EL (cell line): ENCODE data around the gene PIM1.
A peak's percentile ranks its signal among the peaks of the same experiment; 100 is the strongest.

ENCODE experiments used
- DNase-seq: peaks from one replicate; pipeline ENCODE4 v3.0.0-alpha.2; 2016

The PIM1 gene

GRCh38 chr6:37138856-37139229, 31.1 kb upstream of the PIM1 start:
- no peak for DNase-seq

DNA sequence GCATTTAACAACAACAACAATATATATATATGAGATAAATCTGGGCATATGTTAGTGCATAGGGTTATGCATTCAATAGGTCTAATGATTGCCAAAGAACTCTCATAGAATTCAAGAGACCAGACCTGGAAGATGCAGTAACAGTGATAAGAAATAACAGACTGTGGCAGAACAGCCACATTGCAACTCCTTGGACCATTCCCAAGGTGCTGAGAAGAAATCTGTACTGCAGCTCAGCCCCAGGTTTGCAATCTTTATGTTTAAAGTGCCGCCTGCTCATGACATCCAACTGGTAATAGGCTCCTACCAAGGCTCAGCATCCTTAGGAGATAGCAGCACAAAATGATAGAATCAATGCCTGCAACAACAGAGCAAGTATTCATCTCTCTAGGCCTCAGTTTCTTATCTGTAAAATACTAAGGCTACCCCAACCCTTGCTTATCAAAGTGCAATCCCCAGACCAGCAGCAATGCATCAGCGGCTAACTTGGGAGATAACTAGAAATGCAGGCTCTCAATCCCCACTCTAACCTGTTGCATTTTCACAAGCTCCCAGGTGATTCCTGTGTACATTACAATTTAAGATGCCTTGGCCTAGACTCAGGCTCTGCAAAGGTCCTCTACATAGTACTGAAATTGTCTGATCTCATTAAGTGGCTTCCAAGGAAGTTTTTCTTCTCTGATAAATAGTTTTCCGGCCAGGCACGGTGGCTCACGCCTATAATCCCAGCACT, 30.6 kb upstream of the PIM1 start:
- DNase-seq: no peak

GRCh38 chr6:37140145-37140544, 29.8 kb upstream of the PIM1 start:
- DNase-seq: no peak

DNA sequence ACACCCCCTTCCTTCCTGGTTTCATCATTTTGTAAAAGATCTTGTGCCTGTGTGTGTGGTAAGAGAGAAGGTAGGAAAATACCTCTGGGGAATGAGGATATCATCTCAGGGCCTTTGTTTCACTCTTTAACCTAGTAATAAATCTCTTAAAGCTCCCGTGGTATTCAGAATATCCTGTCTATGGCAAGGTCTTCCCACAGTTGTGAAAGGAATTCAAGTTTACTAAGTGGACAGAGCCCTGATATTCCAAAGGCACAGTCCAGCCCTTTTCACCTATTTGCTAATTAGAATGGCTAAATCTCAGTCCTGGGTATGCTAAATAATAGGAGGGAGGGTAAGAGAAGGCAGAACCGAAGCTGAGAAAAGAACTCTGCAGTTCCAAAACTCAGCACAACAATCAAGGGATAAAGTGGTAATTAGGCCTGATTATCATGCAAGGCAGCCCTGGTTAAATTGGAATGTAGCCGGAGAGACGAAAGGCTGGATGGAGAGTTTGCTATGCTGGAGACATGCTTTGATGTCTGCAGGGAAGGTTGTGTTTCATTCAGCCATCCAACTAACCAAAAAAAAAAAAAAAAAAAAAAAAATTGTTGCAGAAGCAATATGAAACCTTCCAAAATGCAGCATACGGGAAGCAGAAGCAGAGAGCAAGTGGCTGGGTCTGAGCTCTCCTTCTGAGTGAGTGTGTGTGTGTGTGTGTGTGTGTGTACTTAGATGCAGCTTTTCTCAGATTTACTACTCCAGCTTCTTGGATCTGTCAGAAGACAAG, 28.5 kb upstream of the PIM1 start:
- peak; percentile 44 for DNase-seq

DNA sequence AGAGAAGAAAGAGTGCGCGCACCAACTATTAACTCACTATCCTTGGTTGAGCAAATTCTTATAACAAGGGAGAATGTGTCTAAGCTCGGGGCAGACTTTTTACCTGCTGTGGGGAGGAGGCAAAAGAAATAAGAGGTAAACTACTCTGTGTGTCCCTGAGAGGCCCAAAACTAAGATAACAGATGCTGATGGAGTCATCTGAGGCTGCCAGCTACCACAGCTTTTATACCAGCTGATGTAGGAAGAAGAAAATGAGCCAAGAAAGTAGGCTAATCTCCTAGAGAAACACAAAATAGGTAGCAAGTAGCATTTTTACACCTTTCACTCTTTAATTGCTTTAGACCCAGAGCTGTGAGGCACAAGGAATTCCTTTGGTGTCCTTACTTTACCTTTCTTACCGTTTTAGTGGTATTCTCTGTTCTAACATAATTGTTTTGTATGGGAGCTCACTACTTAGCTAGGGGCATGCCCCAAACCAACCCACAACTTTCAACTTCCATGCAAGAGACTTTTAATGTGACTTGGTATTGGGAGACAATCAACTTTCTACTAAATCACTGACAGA, 27.8 kb upstream of the PIM1 start:
- no peak for DNase-seq

GRCh38 chr6:37143585-37143984, 26.4 kb upstream of the PIM1 start:
- no peak for DNase-seq

GRCh38 chr6:37145443-37145842, 24.5 kb upstream of the PIM1 start:
- no peak for DNase-seq

- DNase-seq: no peak
These were observed 23.2 kb upstream of the PIM1 start for GRCh38 chr6:37146735-37147157.

- DNase-seq: no peak
These were observed 20.2 kb upstream of the PIM1 start for GRCh38 chr6:37149745-37150144.

DNA sequence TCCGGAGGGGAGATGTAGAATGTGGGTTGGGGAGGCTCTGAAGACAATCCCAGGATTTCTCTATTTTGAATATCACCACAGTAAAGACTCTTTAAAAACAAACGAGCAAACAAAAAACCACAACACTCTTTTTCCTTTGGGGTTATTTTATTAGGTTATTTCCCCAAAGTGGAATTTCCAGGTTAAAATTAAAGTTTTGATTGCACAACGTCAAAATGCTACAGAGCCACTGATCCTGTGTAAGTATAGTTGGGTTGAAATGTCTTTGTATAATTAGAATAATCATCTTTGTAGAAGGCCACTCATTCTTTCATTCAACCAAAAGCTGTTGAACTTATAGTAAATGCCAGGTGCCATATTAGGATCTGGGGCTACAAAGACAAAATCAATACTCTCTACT, 19.6 kb upstream of the PIM1 start:
- DNase-seq: no peak

DNA sequence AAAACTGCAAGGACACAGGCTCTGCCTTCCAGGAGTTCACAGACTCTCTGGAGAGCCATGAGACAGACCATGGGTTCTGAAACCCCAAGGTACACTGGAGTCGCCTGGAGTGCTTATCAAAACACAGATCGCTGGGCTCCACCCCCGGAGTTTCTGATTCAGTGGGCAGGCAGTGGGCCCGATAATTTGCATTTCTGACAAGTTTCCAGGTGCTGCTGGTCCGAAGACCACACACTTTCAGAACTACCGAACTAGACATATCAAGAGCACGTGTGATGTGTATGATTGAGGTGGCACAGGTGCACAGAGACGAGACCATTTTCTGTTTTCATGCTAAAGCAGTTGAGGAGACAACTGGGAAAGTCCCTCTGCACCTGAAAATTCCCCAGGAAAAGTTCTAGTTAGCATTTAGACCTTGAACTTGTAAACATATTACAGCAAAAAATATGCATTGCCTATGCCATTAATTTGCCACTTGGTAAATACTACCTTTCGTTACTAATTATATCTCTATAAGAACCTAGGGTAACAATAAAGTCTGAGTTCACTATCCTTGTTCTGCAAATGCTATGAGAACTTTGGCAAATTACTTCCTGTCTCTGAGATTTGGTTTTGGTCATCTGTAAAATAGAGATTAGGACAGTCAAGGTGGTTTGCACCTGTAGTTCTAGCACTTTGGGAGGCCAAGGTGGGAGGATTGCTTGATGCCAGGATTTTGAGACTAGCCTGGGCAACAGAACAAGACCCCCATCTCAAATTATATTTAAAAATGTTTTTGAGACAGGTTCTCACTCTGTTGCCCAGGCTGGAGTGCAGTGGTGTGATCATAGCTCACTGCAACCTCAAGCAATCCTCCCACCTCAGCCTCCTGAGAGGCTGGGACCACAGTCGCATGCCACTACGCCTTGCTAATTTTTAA, 14.3 kb upstream of the PIM1 start:
- DNase-seq: no peak

DNA sequence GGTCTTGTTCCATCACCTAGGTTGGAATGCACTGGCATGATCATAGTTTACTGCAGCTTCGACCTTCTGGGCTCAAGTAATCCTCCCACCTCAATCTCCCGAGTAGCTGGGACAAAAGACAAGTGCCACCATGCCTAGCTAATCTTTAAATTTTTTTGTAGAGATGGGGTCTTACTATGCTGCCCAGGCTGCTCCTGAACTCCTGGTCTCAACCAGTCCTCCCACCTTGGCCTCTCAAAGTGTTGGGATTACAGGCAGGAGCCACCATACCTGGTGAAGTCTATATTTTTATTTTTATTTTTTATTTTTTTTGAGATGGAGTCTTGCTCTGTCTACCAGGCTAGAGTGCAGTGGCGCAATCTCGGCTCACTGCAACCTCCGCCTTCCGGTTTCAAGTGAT, 11.4 kb upstream of the PIM1 start:
- DNase-seq: no peak

DNA sequence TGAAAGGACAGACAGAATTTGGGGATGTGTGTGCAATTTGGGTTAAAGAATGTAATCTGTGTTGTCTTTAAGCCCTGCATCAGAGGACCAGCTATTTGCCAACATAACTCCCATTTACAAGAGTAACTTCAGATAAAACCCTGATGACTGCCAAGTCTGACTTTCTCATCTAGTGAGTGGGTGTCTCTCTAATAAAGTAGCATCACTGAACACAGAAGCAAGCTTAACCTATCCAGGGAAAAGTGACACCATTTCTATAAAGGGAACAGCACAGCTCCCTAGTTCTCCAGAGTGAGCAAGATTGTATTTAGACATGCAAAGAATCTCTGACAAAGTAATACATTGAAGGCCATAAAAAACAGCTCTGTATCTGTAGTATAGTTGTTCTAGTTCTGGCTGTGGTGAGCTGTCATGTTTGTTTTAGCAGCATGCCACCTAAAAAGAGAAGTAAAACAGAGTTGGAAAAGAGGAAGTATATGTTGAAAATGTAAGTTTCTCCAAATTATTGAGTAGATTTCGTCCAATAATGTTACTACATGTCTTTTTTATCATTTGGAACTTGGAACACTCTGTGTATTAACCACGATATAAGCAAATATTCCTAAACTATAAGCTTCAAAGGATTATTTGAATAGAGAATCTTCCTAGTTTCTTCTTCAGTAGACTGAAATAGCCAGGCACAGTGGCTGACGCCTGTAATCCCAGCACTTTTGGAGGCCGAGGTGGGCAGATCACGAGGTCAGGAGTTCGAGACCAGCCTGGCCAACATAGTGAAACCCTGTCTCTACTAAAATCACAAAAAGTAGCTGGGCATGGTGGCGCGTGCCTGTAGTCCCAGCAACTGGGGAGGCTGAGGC, 8.8 kb upstream of the PIM1 start:
- DNase-seq: peak; percentile 23

DNA sequence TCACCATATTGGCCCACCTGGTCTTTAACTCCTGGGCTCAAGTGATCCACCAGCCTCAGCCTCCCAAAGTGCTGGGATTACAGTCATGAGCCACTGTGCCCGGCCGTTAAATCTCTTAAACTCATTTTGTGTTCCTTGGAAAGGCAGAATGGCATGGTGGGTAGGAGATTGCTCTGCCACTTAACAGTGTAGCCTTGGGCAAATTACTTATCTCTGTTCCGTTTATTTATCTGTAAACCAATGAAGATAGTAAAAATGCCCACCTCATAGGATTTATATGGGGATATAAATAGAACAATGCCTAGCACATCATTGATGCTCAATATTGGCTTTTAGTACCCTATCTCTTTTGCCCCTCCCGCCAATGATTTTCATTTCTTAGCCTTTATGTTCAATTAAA, 7.2 kb upstream of the PIM1 start:
- DNase-seq: no peak

DNA sequence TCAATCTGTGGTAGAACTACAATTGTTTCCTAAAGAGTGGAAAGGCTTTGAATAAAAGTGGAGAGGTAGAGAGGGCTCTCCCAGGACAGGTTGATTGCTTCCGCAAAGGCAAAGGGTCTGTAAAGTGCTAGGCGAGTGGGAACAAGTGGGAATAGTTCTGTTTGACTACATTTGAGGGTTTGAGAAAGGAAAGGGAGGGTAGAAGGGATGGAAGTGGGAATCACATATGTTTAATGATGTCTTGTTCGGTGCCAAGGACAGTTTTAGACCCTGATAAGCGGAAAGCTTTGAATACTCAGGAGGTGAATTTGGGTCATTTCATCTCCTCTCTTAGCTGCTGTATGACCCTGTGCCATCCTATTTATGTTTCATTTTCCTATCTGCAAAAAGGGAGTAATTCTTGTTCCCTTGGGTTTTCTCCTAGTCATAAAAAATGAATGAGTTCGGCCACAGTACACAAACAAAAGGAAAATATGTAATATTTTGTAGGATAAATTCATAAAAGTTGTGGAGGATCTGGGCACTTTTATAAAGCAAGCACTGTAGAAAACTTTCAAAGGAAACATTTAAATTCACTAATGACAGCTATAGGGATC, 1.7 kb upstream of the PIM1 start:
- no peak for DNase-seq

DNA sequence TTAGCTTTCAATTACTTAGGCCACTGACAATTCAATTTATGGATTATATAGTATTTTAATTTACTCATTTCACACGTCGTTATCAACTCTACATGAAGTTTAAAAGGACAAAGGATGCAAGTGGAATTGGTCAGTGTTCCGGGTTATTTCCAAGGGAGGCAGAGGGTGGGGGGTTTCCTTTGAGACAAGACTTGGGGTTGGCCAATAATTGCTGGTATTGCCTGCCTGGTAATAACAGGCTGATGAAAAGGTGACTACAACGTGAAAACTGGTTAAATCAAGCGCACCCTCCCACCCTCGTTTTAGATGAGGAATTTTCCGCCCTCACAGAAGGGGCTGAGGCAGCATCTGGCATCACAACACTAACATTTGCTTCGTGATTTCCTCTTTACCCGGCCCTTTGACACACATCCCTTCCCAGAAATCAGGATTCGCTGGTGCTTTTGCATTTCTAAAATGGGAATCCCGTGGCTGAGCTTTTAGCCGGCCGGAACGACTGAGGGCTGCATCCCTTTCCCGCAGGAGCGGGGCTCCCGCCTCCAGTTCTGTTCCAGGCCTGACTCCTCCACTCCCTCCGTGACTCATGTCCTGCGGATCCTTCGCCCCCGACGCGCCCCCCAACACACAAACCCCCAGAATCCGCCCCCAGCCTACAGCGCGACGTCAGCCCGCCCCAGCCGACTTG, 999 bp upstream of the PIM1 start:
- no peak for DNase-seq

GRCh38 chr6:37170273-37171200, 585 bp downstream of the PIM1 start:
- DNase-seq: peak; percentile 50

DNA sequence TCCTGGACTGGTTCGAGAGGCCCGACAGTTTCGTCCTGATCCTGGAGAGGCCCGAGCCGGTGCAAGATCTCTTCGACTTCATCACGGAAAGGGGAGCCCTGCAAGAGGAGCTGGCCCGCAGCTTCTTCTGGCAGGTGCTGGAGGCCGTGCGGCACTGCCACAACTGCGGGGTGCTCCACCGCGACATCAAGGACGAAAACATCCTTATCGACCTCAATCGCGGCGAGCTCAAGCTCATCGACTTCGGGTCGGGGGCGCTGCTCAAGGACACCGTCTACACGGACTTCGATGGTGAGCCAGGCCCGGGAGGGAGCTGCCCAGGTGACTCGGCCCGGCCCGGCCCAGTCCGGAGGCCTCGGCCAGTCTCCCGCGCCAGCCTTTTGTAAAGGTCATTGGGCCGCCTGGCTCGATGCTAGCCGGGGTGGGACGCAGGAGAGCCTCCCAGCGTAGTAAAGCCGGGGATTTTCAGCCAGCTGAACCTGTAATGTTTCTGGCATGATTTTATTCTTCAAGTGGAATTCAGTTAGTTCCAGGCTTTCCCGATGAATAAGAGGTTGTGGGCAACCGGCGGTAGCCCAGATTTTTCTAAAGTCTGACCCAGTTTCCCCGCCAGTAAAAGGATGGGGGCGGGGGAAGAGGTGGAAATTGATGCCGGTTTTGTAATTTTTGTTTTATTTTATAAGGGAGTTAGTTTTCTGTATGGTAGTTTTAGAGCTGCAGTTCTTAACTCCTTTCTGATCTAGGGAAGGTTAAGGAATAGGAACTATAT, 1.4 kb downstream of the PIM1 start:
- DNase-seq: peak; percentile 68
